Sigmoid colon (tissue), 7 donors: Measurements from ENCODE around the gene DNAJB12. TPM values are rescaled to one million over a fixed set of nuclear protein-coding genes. Genes with fewer than 3 reads are reported as not detected.
"Not testable (repeated sequence)": the region's sequence is repeated elsewhere in the genome, so short reads cannot be mapped to it uniquely, and the experiment has no call there.

Experiments used
- DNase-seq: peaks from one replicate; pipeline ENCODE4 v3.0.0-alpha.2; 2019
- H3K27ac ChIP-seq, 4 donors: fragments of 200-600 bp; sonication (generic); one replicate each; pipeline ENCODE4 v1.5.1; 2016 to 2019; ENCODE audit warnings: mild to moderate bottlenecking in 1 of 4
- H3K27me3 ChIP-seq, 3 donors: fragments of 200-600 bp; sonication (generic); one replicate each; pipeline ENCODE4 v1.5.1; 2019; ENCODE audit warnings: mild to moderate bottlenecking in 1 of 3
- H3K36me3 ChIP-seq, 4 donors: fragments of 200-600 bp; sonication (generic); one replicate each; pipeline ENCODE4 v1.5.1; 2016 to 2019
- H3K4me1 ChIP-seq, 4 donors: fragments of 200-600 bp; sonication (generic); one replicate each; pipeline ENCODE4 v1.5.1; 2017 to 2019
- H3K4me3 ChIP-seq, 4 donors: fragments of 200-600 bp; sonication (generic); one replicate each; pipeline ENCODE4 v1.5.1; 2017 to 2019; ENCODE audit warnings: mild to moderate bottlenecking in 2 of 4, moderate library complexity in 1 of 4
- H3K9me3 ChIP-seq, 4 donors: fragments of 200-600 bp in 3 of 4; sonication (generic) in 3 of 4; one replicate each; pipeline versions ENCODE4 v1.5.1 to v1.6.1; 2013 to 2019
- EP300 ChIP-seq, 4 donors: sonication (generic); formaldehyde crosslinking; IDR thresholded peaks; one replicate each; pipeline ENCODE4 v1.6.1; 2017; ENCODE audit warnings: antibody characterized with exemption in 4 of 4
- POLR2A ChIP-seq, 2 donors: fragments of 450-650 bp; IDR thresholded peaks; one replicate each; pipeline ENCODE4 v1.6.1; 2016; ENCODE audit warnings: antibody characterized with exemption in 2 of 2, mild to moderate bottlenecking in 2 of 2, moderate library complexity in 2 of 2
- POLR2AphosphoS5 ChIP-seq, 4 donors: sonication (generic); formaldehyde crosslinking; IDR thresholded peaks; one replicate each; pipeline ENCODE4 v1.6.1; 2017; ENCODE audit warnings: antibody characterized with exemption in 4 of 4
- WGBS, 2 donors: extraction: QIAGEN DNeasy Blood & Tissue Kit; methylation state at CpG; one replicate each; pipeline ENCODE4 v1.1.7; 2013; 5-methylcytosine and 5-hydroxymethylcytosine counted together
- intact Hi-C: fragments of 100-400 bp; cut with DNase I; formaldehyde crosslinking; loops from one replicate; pipeline ENCODE4 v1.15.1; 2023
- polyA plus RNA-seq, 3 donors: library from polyadenylated mRNA; stranded (reverse); fragments of 200-250 nt; gene quantifications; one replicate each; pipeline ENCODE4 v1.2.3, GENCODE V29; 2013
- total RNA-seq, 4 donors: library from RNA; depleted of rRNA; stranded (reverse); fragments of >200 nt; gene quantifications; one replicate each; pipeline ENCODE4 v1.1.0, GENCODE V29; 2016
- TF ChIP-seq, protein P1 (sequence below), 4 experiments: fragments of 450-650 bp in 3 of 4; fragments of 200-600 bp in 1 of 4; IDR thresholded peaks; one replicate each; pipeline ENCODE4 v1.5.1; 2016 to 2019; ENCODE audit warnings: antibody characterized with exemption in 4 of 4, mild to moderate bottlenecking in 3 of 4, moderate library complexity in 2 of 4
- donor health status: healthy with polysubstance abuse.
- donor health status: Bipolar disorder and iron deficiency.
- donor health status: healthy.

The DNAJB12 gene
- total and polyA plus RNA-seq, 7 donors: 9.5 to 38.5 (median 27.1) TPM

DNA sequence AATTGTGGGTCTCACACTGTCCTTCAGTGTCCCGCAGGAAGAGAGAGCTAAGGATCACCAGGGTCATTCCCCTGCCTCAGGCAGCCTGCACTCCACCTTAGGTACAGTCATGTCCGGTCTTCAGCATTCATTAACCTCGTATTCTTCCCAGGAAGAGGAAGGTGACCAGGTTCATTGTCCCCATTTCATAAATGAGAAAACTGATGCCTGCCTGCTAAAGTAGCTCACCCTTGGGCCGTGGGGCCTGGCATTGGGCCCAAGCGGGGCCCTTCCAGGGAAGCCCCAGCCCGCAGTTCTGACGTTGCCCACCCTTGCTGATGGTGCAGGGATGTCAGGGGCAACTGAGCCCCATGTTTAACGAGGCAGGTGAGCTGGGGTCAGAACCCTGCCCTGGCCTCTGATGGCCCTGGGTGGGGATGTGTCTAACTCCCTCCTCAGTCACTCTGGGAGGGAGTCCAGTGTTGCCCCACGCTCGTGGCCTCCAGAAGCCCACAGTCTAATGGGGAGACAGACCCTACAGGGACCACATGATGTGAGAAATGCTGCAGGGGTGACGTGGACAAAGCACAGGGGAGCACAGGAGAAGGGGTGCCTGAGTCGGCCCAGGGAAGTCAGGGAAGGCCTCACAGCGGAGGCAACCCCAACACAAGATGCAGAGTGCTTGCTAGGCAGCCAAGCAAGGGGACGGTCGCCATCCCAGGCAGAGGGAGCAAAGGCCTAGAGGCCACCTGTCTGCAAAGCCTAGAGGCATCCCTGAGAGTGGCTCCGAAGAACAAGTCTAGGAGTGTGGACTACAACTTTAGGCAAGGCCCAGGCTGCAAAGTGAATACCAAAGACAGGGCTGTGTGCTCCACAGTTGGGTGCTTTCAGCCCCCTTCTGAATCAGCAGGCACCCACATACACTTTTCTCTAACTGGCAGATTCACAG is 55.9 kb downstream of the DNAJB12 start:
- no peak for DNase-seq
- Histone ChIP-seq H3K4me3 (no peak overlapping the region), H3K27ac (peak overlapping the region; percentile 90 to 94 (median 93)), H3K9me3 (no peaks in the 10 kb centered on the region), H3K36me3 (no peaks in the 10 kb centered on the region), H3K27me3 (no peaks in the 10 kb centered on the region), H3K4me1 (peaks cover 0 to 17% (median 11%) of the 10 kb centered on the region in 4 donors)
- WGBS, 2 donors: 83 to 87% methylated on average over 16 of the region's 16 CpGs
- no peak for TF ChIP-seq POLR2A (IDR thresholded peaks at IDR 0.05)
- TF ChIP-seq POLR2AphosphoS5 (IDR thresholded peaks at IDR 0.05): no peak
- no peak for TF ChIP-seq EP300 (IDR thresholded peaks at IDR 0.05)
- TF ChIP-seq, protein P1, sequence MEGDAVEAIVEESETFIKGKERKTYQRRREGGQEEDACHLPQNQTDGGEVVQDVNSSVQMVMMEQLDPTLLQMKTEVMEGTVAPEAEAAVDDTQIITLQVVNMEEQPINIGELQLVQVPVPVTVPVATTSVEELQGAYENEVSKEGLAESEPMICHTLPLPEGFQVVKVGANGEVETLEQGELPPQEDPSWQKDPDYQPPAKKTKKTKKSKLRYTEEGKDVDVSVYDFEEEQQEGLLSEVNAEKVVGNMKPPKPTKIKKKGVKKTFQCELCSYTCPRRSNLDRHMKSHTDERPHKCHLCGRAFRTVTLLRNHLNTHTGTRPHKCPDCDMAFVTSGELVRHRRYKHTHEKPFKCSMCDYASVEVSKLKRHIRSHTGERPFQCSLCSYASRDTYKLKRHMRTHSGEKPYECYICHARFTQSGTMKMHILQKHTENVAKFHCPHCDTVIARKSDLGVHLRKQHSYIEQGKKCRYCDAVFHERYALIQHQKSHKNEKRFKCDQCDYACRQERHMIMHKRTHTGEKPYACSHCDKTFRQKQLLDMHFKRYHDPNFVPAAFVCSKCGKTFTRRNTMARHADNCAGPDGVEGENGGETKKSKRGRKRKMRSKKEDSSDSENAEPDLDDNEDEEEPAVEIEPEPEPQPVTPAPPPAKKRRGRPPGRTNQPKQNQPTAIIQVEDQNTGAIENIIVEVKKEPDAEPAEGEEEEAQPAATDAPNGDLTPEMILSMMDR (IDR thresholded peaks at IDR 0.05): no peak
- intact Hi-C loops: no loop called here

GRCh38 chr10:72297805-72298591 is 56.7 kb downstream of the DNAJB12 start:
- intact Hi-C loops: loop anchor here (2.0 kb wide), 1 partner anchor 23 kb away; no protein-coding TSS in a partner anchor
- no peaks in the 10 kb centered on the region for H3K36me3 ChIP-seq
- no peaks in the 10 kb centered on the region for H3K9me3 ChIP-seq
- H3K4me3 ChIP-seq: peak overlapping the region; percentile 57 to 83 (median 66)
- H3K4me1 ChIP-seq: peaks cover 0 to 17% (median 11%) of the 10 kb centered on the region in 4 donors
- peak; percentile 93 to 95 (median 94) for TF ChIP-seq POLR2AphosphoS5 (IDR thresholded peaks at IDR 0.05)
- TF ChIP-seq, protein P1 (IDR thresholded peaks at IDR 0.05): no peak
- peak; percentile 29 to 69 for TF ChIP-seq POLR2A (IDR thresholded peaks at IDR 0.05)
- DNase-seq: peak; percentile 100
- H3K27ac ChIP-seq: peak overlapping the region; percentile 90 to 94 (median 93)
- 7 to 10% methylated on average over 55 of the region's 55 CpGs for WGBS, 2 donors
- H3K27me3 ChIP-seq: no peaks in the 10 kb centered on the region

GRCh38 chr10:72297281-72297804 is 57.4 kb downstream of the DNAJB12 start:
- Histone ChIP-seq H3K4me1 (peaks cover 0 to 17% (median 11%) of the 10 kb centered on the region in 4 donors), H3K4me3 (peak overlapping the region; percentile 57 to 83 (median 66)), H3K27ac (peak overlapping the region; percentile 90 to 94 (median 93)), H3K36me3 (no peaks in the 10 kb centered on the region), H3K27me3 (no peaks in the 10 kb centered on the region), H3K9me3 (no peaks in the 10 kb centered on the region)
- DNase-seq: peak; percentile 93
- intact Hi-C loops: loop anchor here (2.0 kb wide), 1 partner anchor 23 kb away; no protein-coding TSS in a partner anchor
- TF ChIP-seq, protein P1 (IDR thresholded peaks at IDR 0.05): no peak
- TF ChIP-seq POLR2AphosphoS5 (IDR thresholded peaks at IDR 0.05) (peak; percentile 57 to 86 (median 74)), EP300 (IDR thresholded peaks at IDR 0.05) (peak in 2 of 4 donors; percentile 73 to 83), POLR2A (IDR thresholded peaks at IDR 0.05) (peak in 1 of 2 donors; percentile 11)
- 8 to 11% methylated on average over 30 of the region's 30 CpGs for WGBS, 2 donors

- H3K27me3 ChIP-seq, H3K9me3 ChIP-seq, DNase-seq, H3K36me3 ChIP-seq: not testable (repeated sequence)
- Histone ChIP-seq H3K4me3 (peak overlapping the region; percentile 57 to 83 (median 66)), H3K4me1 (peaks cover 0 to 17% (median 11%) of the 10 kb centered on the region in 4 donors), H3K27ac (peak overlapping the region; percentile 90 to 94 (median 93))
- WGBS, 2 donors: 70 to 82% methylated on average over 19 of the region's 19 CpGs
- intact Hi-C loops: loop anchor here (2.0 kb wide), 1 partner anchor 22 kb away; no protein-coding TSS in a partner anchor
These were observed 57.9 kb downstream of the DNAJB12 start for GRCh38 chr10:72296829-72297280.
